HG03064 (cell line): ENCODE data around the gene GPC1.

Experiments
- ATAC-seq: cut with Tn5 transposase; IDR thresholded peaks from one replicate; pipeline ENCODE4 v1.9.1; 2021; ENCODE audit warnings: low read depth; ENCODE audit not compliant: unreplicated experiment

GPC1 gene

DNA sequence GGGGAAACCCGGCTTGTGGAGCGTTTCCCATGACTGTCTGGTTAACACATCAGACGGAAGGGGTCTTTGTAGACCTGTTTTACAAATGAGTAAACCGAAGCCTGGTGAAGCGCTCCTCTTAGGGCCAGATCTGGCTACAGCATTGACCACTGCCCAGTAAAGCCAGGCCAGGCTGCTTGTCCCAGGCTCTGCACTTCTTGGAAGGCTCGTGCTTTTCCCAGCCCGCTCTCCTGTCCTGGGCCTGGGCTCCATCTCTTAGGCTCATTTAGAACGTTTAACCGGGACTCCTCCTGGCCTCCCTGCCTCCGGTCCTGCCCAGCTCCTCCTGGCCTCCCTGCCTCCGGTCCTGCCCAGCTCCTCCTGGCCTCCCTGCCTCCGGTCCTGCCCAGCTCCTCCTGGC lies 4.8 kb downstream of the GPC1 start:
- no peak for ATAC-seq

DNA sequence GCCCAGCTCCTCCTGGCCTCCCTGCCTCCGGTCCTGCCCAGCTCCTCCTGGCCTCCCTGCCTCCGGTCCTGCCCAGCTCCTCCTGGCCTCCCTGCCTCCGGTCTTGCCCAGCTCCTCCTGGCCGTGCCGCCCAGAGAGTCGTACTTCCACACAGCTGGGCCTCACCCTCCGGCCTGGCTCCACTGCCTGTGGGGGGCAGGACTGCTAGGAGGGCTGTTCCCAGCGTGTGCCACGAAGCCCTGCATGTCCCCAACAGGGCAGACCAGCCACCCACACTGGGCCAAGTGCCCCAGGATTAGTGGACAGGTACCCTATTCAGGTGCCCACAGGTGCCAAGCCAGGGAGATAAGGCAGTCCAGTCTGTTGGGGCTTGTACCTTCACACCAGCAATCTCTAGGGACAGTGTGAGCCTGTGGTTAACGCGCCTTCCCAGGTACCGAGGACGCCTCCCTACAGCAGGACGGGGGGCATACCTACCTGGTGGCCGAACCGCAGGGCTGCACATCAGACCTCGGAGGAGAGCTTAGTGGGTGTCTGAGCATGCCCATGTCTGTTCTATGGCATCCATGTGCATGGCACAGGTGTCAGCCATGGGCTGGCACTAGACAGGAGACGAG lies 5.3 kb downstream of the GPC1 start:
- ATAC-seq, result no peak

GRCh38 chr2:240441326-240441992 lies 6.0 kb downstream of the GPC1 start:
- no peak for ATAC-seq

DNA sequence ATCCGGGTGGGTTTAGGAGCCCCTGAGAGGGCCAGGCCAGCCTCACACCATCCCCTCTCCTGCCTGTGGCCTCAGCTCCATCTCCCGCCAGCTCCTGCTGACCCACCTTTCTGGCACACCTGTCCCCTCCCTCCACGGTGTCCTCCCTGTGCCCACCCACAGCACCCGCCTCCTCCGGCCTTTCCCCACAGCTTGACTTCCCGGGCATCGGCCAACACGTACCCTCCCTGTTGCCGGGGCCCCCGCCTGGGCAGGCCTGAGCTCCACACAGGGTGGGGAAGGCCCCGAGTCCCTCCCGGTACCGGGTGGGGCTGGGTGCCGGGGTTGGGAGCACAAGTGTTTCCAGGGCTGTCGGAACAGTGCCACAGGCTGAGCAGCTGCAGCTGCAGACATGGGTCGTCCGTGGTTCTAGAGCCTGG lies 6.5 kb downstream of the GPC1 start:
- ATAC-seq, result no peak

- no peak for ATAC-seq
These were observed 7.6 kb downstream of the GPC1 start for GRCh38 chr2:240442891-240443715.

- no peak for ATAC-seq
These were observed 8.4 kb downstream of the GPC1 start for GRCh38 chr2:240443891-240444301.

- ATAC-seq, result no peak
These were observed 9.0 kb downstream of the GPC1 start for GRCh38 chr2:240444464-240444863.

GRCh38 chr2:240445961-240446663 lies 10.6 kb downstream of the GPC1 start:
- no peak for ATAC-seq

GRCh38 chr2:240446664-240447175 lies 11.3 kb downstream of the GPC1 start:
- no peak for ATAC-seq

DNA sequence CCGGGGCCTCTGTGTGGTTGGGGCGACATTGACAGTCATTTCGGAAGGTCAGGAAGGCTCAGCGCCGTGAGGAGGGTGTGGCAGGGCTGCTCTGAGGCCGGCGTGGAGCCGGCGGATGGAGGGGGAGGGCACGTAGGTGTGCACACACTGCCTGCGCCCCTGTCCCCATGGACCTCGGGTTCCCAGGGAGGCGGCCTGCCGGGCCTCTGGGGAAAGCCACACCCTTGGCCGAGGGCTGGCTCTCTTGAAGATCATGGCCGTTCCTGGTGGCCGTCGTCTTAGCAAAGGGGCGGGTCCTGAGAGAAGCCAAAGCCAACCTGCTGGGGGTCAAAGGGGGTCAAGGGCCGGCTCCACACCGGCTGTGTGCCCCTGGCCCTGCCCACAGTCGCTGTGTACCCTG lies 11.9 kb downstream of the GPC1 start:
- no peak for ATAC-seq

DNA sequence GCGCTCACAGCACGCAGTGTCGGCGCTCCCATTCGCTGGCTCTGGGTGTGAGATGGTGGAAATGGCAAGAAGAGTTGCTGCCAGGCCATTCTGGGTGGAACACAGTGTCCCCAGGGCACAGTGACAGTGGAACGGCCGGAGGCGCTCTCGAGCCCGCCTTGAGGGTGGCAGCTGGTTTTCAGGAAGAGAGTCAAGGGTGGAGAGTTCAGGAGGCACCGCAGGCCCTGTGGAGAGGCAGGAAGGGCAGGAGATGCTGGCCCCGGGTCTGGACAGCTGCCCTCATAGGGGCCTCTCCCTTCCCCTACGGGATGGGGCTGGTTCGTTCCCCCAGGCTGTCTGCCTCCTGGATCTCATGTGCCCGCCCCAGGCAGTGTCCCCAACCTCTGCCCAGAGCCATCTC lies 12.5 kb downstream of the GPC1 start:
- ATAC-seq, result no peak

GRCh38 chr2:240448387-240449274 lies 13.2 kb downstream of the GPC1 start:
- ATAC-seq, result no peak

DNA sequence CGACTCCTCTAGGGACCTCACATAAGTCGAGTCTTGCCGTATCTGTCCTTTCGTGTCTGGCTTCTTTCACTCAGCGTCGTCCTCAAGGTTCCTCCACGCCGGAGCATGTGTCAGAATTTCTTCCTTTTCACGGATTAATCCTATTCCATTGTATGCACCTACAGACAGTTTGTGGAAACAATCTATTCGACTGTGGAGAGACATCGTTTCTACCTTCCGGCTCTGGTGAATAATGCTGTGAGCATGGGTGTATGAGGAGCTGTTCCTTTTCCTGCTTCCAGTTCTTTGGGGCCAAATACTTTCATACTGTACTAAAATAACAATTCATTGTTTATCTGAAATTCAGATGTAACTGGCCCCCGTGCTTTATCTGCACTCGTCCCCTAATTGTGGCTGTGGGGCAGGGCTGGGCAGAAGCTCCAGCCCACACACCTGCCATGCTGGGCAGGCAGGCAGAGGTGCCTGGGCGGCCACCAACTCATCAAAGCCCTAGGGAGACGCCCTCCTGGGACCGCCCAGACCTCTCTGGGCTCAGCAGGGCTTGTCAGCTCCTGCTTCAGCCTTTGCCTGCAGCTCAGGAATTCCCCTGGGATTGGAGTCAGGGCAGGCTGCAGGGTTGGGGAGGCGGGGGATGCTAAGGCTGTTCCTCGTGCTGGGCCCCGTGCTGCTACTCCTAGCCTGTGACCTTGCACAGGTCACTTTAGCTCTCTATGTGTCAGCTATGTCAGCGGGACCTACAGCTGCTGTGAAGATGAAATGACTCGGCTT lies 14.5 kb downstream of the GPC1 start:
- ATAC-seq, result no peak

DNA sequence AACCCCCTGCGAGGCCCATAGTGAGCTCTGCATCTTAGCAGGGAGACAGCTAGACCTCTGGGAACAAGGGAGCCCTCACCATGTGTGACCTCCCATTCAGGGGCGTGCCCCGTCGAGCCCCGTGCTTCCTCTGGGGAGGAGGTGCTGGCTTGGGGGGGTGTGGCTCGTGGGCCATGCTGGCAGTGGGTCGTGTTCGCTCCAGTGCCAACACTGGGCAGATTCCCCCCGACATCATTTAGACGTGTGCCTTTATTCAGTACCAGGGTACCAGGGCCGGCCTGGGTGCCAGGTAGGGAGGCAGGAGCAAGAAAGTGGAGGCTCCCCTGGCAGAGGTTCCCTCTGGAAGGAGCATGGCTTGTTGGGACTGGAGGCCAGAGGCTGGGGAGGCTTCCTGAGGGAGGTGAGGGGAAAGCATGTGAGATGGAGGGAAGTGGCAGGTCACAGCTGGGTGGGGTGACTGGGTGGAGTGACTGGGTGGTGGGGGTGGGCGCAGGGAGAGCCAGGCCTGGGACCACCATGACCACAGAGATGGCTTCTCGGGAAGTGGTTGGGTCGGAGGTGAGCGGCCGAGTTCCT lies 15.2 kb downstream of the GPC1 start:
- ATAC-seq, result no peak

DNA sequence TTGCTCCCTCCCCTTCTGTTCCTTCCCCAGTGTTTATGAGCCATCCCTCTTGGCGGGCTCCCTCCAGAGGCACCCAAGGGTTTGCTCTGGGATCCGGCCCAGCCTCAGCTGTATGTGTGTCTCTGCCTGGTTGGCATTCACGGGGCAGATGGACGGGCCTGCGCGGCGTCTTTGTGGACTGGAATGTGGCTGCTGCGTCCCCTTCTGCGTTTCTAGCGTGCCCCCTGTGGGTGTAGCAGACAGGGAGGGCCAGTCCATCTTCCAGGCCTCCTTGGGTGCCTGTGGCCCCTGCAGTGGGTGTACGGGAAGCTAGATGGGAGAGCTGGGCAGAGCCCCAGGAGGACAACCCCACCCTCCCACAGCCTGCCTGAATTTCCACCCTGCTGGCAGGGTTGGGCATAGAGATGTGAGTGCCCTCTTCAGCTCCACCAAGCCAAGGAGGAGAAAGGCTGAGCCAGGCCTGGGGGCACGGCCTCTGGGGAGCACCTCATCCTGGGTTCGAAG lies 15.7 kb downstream of the GPC1 start:
- no peak for ATAC-seq

DNA sequence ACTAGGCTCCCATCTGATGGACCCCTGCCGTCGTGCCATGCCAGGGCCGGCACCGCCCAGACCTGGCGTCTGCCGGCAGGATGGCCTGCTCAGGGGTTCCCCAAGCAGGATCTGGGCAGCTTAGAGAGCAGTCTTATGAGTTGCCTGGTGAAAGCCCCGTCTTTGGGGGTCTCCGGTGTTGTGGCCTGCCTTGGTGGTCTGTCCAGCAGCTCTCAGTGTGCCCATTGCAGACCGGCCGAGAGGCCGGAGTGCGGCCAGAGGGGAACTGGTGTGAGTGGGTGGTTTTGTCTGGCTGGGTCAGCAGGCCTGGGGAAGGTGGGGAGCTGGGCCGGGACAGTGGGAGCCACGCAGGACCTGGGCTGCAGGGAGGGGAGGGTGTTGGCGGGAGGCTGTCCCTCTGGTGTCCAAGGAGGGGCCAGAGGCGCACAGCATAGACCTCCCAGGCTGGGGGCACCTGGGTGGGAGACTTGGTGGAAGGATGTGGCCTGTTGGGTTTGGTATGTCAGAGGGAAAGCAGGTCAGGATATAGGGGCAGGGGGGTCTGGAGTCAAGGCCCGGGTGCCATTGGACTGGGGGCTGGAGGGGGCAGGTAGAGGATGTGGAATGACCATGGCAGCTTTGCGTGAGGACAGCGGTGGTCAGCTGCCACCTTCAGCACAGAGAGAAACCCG lies 16.5 kb downstream of the GPC1 start:
- no peak for ATAC-seq

- no peak for ATAC-seq
These were observed 17.2 kb downstream of the GPC1 start for GRCh38 chr2:240452462-240453256.
